H1 (cell line): ENCODE data around the gene TEX264. TPM values are rescaled to one million over a fixed set of nuclear protein-coding genes. Genes with fewer than 3 reads are reported as not detected.

ENCODE experiments used
- ATF2 ChIP-seq: IDR thresholded peaks from 2 replicates; pipeline ENCODE4 v1.6.1; 2012; ENCODE audit warnings: low read length, inconsistent platforms
- SRF ChIP-seq: IDR thresholded peaks from 2 replicates; pipeline ENCODE4 v1.6.1; 2011; ENCODE audit warnings: mild to moderate bottlenecking, low read depth, low read length, moderate library complexity
- polyA plus RNA-seq, 7 experiments: library from polyadenylated mRNA; depleted of rRNA in 3 of 7; stranded (reverse) in 5 of 7; unstranded in 2 of 7; fragments of >200 nt in 5 of 7; fragments of 200-250 nt in 2 of 7; gene quantifications; 1 replicate in 5 of 7; 2 replicates in 1 of 7; 4 replicates in 1 of 7; pipeline versions ENCODE4 v1.2.1 to v1.2.3, GENCODE V29; 2011 to 2013; ENCODE audit warnings: missing spikeins in 2 of 7, mixed read lengths in 2 of 7
- total RNA-seq: library from RNA; stranded (reverse); fragmentation: NEBNext Ultra II Directional; extraction: Animal tissue kit (Norgen Biotek cat#: 25700); gene quantifications from 2 replicates; pipeline ENCODE4 v1.2.1, GENCODE V29; 2021

The TEX264 gene
- total and polyA plus RNA-seq, 2 of the 8 experiments (the other 6 are each of a cell fraction or from before 2014, with no cell fraction given): 11.2 to 35.6 TPM

- TF ChIP-seq ATF2 (no peak), SRF (no peak)
Observed at GRCh38 chr3:51750878-51751277, 79.8 kb downstream of the TEX264 start (continued).
